LNCaP clone FGC (cell line): ENCODE results near the gene C12orf43.

Experiments
- DNase-seq: peaks from one replicate; pipeline ENCODE4 v3.0.0-alpha.2; 2011; ENCODE audit warnings: low read depth
- H3K4me3 ChIP-seq: 2 replicates; pipeline ENCODE4 v1.5.1; 2011; ENCODE audit warnings: mild to moderate bottlenecking, low read depth, low read length, control low read depth
- TF ChIP-seq, protein P1 (sequence below): IDR thresholded peaks from 2 replicates; pipeline ENCODE4 v1.5.1; 2012; ENCODE audit warnings: mild to moderate bottlenecking; ENCODE audit not compliant: control insufficient read depth, insufficient read depth; ENCODE audit errors: extremely low read depth

C12orf43 gene

DNA sequence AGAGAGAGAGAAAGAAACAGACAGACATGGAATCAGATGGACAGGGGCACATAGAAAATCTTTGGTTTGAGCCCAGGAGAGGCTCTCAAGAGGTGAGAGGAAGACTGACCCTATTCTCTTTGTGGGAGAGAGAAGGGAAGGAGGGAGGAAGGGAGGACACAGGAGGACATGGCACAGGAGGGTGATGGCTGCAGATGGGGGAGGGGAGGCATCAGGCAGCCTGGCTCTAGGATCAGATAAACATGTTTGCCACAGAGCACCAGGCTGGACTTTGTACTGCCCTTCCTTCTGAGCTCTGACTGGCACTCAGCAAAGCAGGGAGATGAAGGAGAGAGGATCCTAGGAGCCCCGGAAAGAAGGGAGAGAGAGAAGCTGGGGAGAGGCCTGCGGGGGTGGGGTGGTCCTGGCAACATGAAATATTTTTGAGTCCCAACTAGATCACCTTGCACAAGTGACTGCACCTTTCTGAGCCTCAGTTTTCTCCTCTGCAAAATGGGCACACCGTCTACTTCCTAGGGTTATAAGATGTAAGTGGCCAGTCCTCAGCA, 31.9 kb downstream of the C12orf43 start:
- DNase-seq = no peak
- TF ChIP-seq, protein P1, sequence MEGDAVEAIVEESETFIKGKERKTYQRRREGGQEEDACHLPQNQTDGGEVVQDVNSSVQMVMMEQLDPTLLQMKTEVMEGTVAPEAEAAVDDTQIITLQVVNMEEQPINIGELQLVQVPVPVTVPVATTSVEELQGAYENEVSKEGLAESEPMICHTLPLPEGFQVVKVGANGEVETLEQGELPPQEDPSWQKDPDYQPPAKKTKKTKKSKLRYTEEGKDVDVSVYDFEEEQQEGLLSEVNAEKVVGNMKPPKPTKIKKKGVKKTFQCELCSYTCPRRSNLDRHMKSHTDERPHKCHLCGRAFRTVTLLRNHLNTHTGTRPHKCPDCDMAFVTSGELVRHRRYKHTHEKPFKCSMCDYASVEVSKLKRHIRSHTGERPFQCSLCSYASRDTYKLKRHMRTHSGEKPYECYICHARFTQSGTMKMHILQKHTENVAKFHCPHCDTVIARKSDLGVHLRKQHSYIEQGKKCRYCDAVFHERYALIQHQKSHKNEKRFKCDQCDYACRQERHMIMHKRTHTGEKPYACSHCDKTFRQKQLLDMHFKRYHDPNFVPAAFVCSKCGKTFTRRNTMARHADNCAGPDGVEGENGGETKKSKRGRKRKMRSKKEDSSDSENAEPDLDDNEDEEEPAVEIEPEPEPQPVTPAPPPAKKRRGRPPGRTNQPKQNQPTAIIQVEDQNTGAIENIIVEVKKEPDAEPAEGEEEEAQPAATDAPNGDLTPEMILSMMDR = no peak
- H3K4me3 ChIP-seq = no peak overlapping the region

DNA sequence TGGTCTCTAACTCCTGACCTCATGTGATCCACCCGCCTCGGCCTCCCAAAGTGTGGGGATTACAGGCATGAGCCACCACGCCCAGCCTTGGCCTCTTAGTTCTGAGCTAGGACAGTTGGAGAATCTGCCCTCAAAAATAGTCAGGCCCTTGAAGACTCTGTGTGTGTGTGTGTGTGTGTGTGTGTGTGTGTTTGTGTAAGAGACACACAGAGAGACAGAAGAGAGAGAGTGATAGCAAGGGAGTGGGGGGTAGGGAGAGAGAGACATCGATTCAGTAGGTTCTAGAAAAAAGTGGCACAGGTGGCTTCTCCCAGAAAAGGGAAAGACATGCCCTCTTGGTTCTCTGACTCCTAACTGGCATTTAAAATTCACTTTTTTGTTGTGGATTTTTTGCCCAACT, 32.5 kb downstream of the C12orf43 start:
- no peak for DNase-seq
- H3K4me3 ChIP-seq = no peak overlapping the region
- TF ChIP-seq, protein P1 = no peak

DNA sequence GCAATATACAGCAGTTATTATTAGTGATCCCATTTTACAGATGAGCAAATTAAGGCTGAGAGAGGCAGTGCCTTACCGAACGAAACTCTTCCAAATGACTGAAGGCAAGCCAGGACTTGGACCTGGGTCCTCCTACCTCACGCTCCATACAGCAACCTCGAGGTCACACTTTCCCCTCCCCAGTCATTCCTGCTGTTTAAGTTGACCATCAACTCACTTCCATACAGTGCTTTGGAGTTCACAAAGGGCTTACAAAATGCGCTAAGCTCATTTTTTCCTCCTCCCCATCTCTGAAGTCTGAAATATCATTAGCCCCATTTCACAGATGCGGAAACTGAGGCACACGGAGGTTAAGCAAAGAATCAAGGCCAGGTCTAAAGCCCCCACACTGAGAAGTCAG, 33.6 kb downstream of the C12orf43 start:
- DNase-seq = no peak
- H3K4me3 ChIP-seq = no peak overlapping the region
- TF ChIP-seq, protein P1 = no peak

DNA sequence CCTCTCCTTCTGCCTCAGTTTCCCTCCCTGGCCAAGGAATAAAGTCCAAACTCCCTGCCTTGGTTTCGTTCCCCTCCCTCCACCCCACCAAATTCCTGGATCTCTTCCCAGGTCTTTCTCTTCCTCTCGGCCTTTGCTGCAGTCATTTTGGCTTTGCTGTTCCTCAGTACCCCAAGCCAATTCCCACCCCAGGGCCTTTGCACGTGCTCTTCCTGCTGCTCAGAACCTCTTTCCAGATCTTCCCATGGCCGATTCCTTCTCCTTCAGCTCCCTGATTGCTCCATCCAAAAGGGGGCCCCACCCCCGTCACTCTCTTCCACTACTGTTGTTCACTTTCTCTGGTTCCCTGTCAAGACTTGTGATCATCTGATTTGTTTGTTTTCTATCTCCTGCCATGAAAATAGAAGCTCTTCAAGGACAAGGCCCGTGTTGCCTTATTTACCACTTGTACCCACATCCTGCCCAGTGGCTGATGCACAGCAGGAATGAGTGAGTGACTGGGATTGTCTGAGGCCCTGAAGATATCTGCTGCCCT, 34.8 kb downstream of the C12orf43 start:
- no peak overlapping the region for H3K4me3 ChIP-seq
- DNase-seq = no peak
- TF ChIP-seq, protein P1 = no peak

DNA sequence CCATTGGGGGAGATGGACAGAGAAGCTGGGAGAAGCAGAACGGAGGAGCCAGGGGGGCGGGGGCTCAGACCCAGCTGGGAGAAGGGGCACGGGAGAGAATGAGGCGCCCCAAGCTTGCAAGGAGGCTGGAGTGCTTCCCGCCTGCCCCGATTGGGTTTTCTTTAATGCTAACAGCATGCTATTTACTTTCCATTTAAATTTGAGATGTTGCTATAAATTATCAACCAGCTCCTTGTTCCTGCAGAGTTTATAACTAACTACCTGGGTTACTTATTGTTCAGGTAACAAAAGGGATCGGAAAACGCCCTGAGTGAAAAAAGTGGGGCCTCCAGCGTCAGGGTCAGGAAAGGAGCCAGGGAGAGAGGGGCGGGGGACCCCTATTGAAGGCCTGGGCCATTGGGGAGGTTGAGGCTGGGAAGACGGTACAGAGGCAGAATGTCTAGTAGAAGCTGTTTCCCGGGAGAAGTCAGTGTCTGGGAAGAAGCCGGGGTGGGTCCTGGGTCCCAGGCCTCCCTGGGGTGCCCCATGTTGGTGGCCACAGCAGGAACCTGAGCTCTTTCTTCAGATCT, 35.4 kb downstream of the C12orf43 start:
- H3K4me3 ChIP-seq = no peak overlapping the region
- TF ChIP-seq, protein P1 = no peak
- DNase-seq = no peak

DNA sequence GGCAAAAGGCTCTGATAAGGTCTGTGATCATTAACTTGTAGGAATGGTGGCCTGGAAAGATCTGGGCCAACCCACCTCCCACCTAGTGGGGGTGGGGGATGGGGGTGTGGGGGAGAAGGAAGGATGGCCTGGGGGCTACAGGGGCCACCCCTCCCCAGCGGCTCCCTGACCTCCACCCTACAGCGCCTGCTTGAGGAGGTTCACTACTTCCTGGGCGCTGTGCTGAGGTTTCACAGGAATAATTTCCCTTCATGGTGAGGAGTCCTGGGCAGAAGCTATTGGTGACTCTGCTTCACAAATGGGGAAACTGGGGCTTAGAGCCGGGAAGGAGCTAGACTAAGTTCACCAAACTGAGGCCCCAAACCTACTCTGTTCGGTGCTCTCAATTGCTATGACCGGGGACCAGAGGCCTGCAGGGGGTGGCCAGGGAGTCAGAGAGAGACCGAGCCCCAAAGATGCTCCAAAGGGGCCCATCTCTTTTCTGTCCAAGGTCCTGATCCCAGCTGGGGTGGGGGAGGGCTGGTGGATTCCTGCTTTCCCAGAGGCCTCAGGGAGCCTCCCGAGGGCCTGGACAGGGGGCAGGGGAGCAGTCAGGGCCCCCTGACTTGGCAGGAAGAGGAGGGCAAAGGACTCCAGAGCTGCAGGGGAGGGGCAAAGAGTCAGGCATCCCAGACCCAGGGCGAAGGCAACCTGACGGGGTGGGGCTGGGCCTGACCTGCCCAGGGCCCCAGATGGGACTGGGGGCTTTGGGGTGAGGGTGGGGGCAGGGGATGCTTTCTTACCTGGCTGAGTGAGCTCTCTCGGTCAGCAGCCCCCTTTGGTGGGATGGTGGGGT, 36.2 kb downstream of the C12orf43 start:
- DNase-seq = no peak
- no peak overlapping the region for H3K4me3 ChIP-seq
- TF ChIP-seq, protein P1 = no peak
